GM18909 (cell line): ENCODE results near the gene PRDM1.
"Not testable (repeated sequence)": the region's sequence is repeated elsewhere in the genome, so short reads cannot be mapped to it uniquely, and the experiment has no call there.

Source experiments
- ATAC-seq: cut with Tn5 transposase; IDR thresholded peaks from one replicate; pipeline ENCODE4 v1.9.1; 2021; ENCODE audit warnings: mild to moderate bottlenecking; ENCODE audit not compliant: unreplicated experiment, poor library complexity

The PRDM1 gene

GRCh38 chr6:106134087-106134770 lies 48.1 kb downstream of the PRDM1 start:
- ATAC-seq, result no peak

DNA sequence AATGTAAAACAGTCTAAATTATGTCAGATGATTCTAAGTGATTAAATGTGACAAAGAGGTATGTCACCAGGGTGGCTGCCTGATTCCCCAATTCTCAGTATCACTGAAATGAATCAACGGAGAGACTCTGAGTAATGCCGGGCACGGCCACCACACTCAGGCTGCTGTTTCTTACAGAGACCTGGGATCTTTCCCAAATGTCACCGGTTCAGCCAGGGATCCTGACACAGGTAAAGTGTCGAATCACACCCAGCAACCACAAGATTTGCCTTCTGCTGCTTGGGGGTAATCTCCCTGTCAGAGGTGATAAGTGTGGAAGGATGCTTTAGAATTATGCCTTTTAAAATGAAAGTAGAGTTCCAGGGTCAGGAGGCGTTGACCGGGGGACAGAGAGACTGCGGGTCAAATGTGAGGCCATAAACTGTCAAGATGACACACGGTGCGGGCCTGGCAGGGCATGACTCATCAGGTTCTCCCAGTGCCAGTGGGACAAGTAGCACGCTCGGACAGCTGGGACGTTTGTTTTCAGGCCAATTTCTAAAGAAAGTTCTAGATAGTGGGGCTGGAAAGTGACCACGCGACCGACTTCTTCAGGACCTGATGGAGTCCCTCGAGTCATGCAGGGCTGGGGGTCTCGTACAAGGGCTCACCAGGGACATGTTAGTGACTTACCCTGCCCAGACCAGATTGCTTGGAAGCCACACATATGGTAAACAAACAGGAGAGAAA lies 48.9 kb downstream of the PRDM1 start:
- no peak for ATAC-seq

- ATAC-seq, result no peak
Observed at GRCh38 chr6:106135911-106136571, 49.9 kb downstream of the PRDM1 start.

- no peak for ATAC-seq
Observed at GRCh38 chr6:106136845-106137244, 50.7 kb downstream of the PRDM1 start.

- ATAC-seq, result no peak
Observed at GRCh38 chr6:106138151-106138550, 52.0 kb downstream of the PRDM1 start.

DNA sequence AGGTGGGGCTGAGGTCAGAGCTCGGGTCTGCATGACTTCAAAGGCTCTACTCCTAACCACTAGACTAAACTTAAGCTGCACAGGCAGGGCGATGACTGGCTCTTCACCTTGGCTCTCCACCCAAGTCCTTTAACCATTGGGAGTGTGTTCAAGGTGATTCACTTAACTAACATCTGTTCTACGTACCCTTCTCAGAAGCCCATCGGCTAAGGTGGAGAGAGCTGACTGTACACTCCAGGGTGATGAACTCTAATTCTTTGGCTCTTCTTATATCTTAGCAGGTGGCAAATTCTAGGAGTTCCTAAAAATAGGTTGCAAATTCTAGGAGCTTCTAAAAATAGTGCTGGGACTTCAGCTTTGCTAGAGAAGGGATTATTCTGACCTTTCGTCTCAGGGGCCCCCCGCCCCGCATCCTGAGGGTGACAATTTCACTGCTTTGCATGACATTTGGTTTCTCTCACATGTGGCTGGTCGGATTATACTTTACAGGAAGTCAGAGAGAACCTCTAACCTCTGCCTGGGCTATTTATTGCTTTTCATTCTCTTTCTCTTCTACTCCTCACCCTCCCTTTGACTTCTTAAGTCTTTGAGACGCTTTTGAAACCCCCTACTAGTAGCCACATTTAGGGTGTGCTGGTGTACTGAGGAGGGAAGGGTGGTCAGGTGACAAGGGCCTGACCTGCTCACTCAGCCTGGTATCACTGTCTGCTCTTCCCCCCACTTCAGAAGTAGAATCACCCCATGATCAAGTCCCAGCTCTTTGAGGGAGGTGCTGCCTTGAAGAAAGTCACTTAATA lies 55.5 kb downstream of the PRDM1 start:
- ATAC-seq, result peak; percentile 88

DNA sequence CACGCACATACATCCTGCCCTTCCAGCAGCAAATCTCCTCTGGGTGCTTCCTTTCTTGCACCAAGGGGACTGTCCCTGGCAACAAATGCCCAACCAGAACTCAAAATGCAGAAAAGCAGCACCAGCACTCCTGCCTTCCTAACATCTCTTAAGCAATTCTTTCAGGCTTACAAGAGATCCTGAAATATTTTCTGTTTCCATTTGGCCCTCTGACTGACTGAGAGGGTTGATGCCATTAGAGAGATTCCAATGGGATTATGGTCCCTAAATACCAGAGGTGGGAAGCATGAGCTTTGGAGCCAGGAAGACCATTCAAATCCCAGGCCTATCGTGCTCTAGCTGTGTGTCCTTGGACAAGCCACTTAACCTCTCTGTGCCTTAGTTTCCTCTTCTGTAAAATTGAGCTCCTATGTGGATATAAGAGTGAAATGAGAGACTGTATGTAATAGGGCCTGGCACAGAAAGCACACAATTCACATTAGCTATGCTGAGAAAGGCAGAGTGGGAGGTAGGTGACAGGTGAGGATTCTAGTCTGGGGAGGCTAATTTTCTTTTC lies 56.8 kb downstream of the PRDM1 start:
- no peak for ATAC-seq

DNA sequence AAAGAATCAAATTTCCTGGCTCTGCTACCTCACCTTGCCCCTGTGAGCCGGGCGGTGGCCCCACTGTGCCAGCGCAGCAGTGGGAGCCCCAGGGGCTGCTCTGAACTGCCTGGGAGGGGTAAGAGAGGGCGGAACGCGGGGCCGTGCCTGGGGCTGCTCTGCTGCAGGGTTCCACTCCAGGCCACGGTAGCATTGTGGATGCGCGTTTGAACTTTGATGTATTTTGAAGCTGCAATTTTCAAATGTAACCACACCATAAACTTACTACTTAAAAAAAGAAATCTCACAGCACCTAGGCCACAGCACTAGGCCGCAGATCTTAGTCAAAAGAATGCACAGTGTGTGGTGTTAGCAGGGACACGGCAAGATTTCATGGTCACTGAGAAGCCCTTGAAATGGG lies 57.5 kb downstream of the PRDM1 start:
- no peak for ATAC-seq

DNA sequence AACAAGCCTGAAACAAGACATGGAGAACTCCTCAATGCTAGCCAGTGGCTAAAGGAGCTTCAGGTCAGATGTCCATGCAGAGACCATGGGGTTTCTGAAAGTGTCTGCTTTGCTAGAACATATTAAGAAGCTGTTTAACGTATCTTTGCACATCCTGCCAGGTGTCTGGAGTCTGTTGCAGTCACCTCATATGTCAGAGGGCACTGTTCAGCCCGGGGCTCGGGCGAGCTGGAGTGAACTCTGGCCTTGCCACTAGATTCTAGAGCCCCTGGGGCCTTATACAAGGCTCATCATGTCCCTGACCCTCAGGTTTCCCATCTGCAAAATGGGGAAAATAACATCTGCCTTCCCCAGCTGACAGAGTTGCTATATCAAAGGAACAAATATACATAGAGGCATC lies 59.0 kb downstream of the PRDM1 start:
- no peak for ATAC-seq

- peak; percentile 27 for ATAC-seq
Observed at GRCh38 chr6:106145741-106146227, 59.6 kb downstream of the PRDM1 start.

DNA sequence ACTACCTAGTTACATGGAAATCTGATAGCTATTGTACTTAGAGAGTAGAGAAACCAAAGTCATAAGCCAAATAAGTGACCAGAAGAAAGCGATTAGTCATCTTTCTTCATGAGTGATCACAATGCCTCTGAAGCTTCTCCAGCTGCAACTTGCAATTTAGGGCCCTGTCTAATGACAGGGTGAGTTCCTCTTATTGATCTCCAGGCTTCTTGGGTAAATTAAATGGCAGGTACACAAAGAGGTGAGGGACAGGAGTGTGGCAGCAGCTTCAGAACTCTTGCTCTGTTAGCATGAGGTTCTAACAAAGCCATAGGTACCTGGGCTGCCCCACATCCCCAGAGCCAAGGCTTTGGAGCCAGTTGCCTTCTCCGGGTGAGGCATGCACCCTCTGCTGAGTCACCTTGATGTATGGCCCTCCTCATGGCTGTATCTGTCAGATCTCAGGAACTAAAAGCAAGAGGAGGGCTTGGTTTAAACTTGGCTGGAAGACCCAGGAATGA lies 60.8 kb downstream of the PRDM1 start:
- peak; percentile 41 for ATAC-seq

GRCh38 chr6:106147476-106147875 lies 61.3 kb downstream of the PRDM1 start:
- no peak for ATAC-seq

DNA sequence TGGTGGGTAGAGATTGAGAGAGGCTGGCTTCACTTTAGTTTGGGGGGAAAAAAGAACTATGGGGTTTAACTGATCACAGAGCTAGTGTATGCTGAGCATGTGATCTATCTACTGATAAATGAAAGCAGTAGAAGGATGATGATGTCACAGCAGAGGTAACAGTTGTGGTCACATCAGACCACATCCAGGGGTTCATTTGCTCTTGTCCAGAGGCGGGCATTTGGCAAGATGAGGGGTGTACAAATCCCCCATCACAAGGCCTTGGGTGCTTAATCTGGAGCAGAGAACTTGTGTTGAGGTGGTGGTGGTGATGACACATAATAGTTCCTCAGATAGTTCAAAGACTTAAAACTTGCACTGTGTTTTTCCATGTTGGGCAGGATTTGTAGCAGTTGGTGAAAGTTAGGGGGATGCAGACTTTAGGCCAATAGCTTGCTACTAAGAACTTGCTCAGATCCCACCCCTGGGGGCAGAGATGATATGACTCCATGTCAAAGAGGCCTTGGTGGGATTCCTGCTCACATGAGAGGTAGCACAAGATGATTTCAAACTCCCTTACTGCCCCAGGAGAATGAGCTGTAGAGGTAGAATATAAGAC lies 63.4 kb downstream of the PRDM1 start:
- ATAC-seq, result no peak

GRCh38 chr6:106152476-106152875 lies 66.3 kb downstream of the PRDM1 start:
- not testable (repeated sequence) for ATAC-seq

DNA sequence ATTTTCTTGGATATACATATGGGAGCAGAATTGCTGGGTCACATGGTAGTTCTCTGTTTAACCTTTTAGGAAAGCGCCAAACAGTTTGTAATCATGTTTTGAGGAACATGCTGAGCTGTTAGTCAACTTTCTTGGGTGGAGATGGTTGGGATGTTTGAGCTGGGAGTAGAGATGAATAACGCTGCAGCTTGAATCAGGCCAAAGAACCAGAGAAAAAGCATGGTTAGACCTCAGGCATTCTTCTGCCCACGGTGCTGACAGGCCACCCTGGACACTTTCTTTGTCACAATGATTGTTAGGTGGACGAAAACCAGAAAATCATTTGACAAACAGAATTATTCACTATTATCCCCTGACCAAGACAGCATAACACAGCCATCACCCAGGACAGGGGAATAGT lies 66.8 kb downstream of the PRDM1 start:
- no peak for ATAC-seq

DNA sequence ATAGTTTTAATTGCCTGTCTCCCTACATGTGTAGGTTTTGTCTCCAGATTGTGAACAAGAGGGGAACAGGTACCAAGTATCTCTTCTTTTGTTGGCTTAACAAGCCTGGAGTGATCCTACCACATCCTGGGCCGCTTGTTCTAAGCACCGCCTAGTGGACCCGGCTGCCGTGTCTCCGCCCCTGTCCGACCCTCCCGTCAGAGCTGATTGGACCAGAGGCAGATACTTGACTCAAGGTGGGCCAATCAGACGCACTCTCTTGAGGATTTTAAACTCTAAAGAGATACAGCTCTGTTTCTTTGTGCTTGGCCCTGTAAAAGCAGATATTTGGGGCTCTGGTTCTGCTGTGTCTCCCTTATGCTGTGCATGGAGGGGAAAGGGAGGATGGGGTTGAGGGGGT lies 68.2 kb downstream of the PRDM1 start:
- ATAC-seq, result no peak

- no peak for ATAC-seq
Observed at GRCh38 chr6:106155219-106155830, 69.2 kb downstream of the PRDM1 start.

DNA sequence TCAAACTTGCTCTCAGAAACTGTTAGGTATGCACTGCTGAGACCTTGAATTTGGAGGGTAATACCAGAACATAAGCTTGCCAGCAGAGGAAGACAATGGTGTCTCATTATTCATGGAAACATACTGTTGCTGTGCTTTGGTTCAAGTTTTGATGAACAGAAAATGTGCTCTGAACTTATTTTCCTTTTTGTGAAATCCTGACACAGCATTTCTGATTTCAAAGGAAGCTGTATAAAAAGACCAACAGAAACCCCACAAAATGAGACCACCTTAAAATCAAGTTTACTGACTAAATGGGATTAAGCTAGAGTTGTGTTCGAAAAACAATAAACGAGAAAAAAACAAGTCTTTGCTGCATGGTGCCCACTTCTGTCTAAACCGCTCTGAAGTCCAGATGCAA lies 70.3 kb downstream of the PRDM1 start:
- no peak for ATAC-seq

GRCh38 chr6:106156863-106157262 lies 70.7 kb downstream of the PRDM1 start:
- ATAC-seq, result no peak
